Psoas muscle (tissue), 8 donors: ENCODE results near the gene UNG. TPM values are rescaled to one million over a fixed set of nuclear protein-coding genes. Genes with fewer than 3 reads are reported as not detected.

Experiments
- ATAC-seq, 4 donors: fragments of 200-7000 bp; cut with Tn5 transposase; one replicate each; pipeline ENCODE4 v1.9.1; 2020; ENCODE audit warnings: moderate library complexity in 3 of 4, mild to moderate bottlenecking in 2 of 4
- DNase-seq, 2 donors: peaks; one replicate each; pipeline ENCODE4 v3.0.0-alpha.2; 2020
- H3K27ac ChIP-seq: fragments of 200-600 bp; one replicate; pipeline ENCODE4 v1.8.0; 2022
- H3K27me3 ChIP-seq, 3 donors: fragments of 200-600 bp in 1 of 3; one replicate each; pipeline versions ENCODE4 v1.6.1 to v1.8.0; 2013 to 2022; ENCODE audit warnings: low read length in 2 of 3, mild to moderate bottlenecking in 2 of 3, moderate library complexity in 1 of 3; ENCODE audit not compliant: insufficient read depth in 3 of 3
- H3K36me3 ChIP-seq, 2 donors: fragments of 200-600 bp in 1 of 2; one replicate each; pipeline versions ENCODE4 v1.6.1 to v1.8.0; 2013 to 2022; ENCODE audit warnings: low read depth in 1 of 2, mild to moderate bottlenecking in 1 of 2, moderate library complexity in 1 of 2; ENCODE audit not compliant: insufficient read depth in 1 of 2
- H3K4me1 ChIP-seq: fragments of 200-600 bp; one replicate; pipeline ENCODE4 v1.8.0; 2022
- H3K4me3 ChIP-seq: fragments of 200-600 bp; one replicate; pipeline ENCODE4 v1.8.0; 2022; ENCODE audit warnings: mild to moderate bottlenecking
- H3K9me3 ChIP-seq: fragments of 200-600 bp; one replicate; pipeline ENCODE4 v1.8.0; 2022
- WGBS, 3 donors: extraction: QIAGEN DNeasy Blood & Tissue Kit; methylation state at CpG; one replicate each; pipeline versions ENCODE4 v1.1.6 to v1.1.7; 2013; 5-methylcytosine and 5-hydroxymethylcytosine counted together
- intact Hi-C, 2 donors: fragments of 100-400 bp; cut with DNase I; formaldehyde crosslinking; loops; one replicate each; pipeline versions ENCODE4 v1.11.0 to v1.14.2; 2022
- polyA plus RNA-seq, 3 donors: library from polyadenylated mRNA; stranded (reverse); fragments of 200-250 nt; gene quantifications; one replicate each; pipeline ENCODE4 v1.2.3, GENCODE V29; 2013
- total RNA-seq, 4 donors: library from RNA; stranded (reverse); fragmentation: NEBNext Ultra II Directional in 2 of 4; extraction: Animal tissue kit (Norgen Biotek cat#: 25700) in 2 of 4; gene quantifications; one replicate each; pipeline versions ENCODE4 v1.2.1 to v1.2.4, GENCODE V29; 2021 to 2023
- TF ChIP-seq, protein P1 (sequence below): fragments of 200-600 bp; IDR thresholded peaks from one replicate; pipeline ENCODE4 v1.8.0; 2022; ENCODE audit warnings: antibody characterized with exemption
- donor health status: healthy with polysubstance abuse.
- donor health status: DM: no; HTN: no; CAD: no; lungs with moderate emphysema.
- donor health status: Bipolar disorder and iron deficiency.
- donor health status: healthy.
- donor health status: DM: yes; HTN: yes; CAD: no.
- donor health status: DM: no; HTN: no; CAD: no.
- donor health status: DM: no; HTN: no; CAD: no.
- donor health status: DM: yes; HTN: yes; CAD: no.

UNG gene
- total and polyA plus RNA-seq, 7 donors = 34.3 to 93.1 (median 41.7) TPM

GRCh38 chr12:109131154-109132050, 34.0 kb downstream of the UNG start:
- H3K9me3 ChIP-seq = no peaks in the 10 kb centered on the region
- intact Hi-C loops = no loop called here
- peak overlapping the region; percentile 65 for H3K4me3 ChIP-seq
- DNase-seq = peak; percentile 87 to 95
- H3K27me3 ChIP-seq = no peaks in the 10 kb centered on the region
- H3K4me1 ChIP-seq = peaks cover 73% of the 10 kb centered on the region
- H3K27ac ChIP-seq = peak overlapping the region; percentile 96
- H3K36me3 ChIP-seq = peaks cover 0 to 12% of the 10 kb centered on the region in 2 donors
- peak; percentile 76 to 91 (median 80) for ATAC-seq
- TF ChIP-seq, protein P1, sequence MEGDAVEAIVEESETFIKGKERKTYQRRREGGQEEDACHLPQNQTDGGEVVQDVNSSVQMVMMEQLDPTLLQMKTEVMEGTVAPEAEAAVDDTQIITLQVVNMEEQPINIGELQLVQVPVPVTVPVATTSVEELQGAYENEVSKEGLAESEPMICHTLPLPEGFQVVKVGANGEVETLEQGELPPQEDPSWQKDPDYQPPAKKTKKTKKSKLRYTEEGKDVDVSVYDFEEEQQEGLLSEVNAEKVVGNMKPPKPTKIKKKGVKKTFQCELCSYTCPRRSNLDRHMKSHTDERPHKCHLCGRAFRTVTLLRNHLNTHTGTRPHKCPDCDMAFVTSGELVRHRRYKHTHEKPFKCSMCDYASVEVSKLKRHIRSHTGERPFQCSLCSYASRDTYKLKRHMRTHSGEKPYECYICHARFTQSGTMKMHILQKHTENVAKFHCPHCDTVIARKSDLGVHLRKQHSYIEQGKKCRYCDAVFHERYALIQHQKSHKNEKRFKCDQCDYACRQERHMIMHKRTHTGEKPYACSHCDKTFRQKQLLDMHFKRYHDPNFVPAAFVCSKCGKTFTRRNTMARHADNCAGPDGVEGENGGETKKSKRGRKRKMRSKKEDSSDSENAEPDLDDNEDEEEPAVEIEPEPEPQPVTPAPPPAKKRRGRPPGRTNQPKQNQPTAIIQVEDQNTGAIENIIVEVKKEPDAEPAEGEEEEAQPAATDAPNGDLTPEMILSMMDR = no peak
- 23 to 31% (median 26%) methylated on average over 23 to 24 of the region's 24 CpGs for whole genome bisulfite sequencing, 3 donors

DNA sequence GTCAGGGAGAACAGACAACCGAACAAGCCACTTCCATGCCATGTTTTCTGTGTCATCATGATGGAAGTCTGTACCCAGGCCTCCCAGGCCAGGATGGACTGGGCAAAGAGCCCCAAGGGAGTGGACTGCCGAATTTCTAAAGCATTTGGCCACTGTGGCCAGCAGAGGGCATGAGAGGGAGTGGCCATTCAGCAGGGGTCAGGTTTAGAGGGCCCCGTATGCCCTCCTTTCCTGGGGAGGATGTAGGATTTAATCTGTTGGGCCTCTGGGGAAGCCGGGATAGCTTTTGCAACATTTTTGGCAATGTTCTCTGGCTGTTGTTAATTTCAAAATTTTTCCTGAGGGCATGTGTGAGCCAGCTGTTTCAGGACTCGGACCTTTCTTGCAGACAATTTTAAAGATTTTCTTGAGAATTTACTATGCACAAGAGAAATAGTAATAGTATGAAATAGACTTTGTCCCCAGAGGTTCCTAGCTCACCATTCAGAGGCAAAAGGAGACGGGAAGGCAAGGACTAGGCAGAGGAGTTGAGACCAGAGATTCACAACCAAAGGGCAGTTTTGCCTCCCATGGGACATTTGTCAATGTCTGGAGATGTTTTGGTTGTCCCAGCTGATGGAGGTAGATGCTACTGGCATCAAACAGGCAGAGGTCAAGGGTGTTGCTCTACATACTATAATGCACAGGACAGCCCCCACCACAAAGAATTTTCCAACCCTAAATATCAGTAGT, 37.0 kb downstream of the UNG start:
- DNase-seq (peak; percentile 73 to 90), ATAC-seq (peak in 3 of 4 donors; percentile 28 to 35 (median 32))
- no peaks in the 10 kb centered on the region for H3K27me3 ChIP-seq
- intact Hi-C loops = no loop called here
- H3K27ac ChIP-seq = peak overlapping the region; percentile 96
- peak overlapping the region; percentile 35 for H3K4me3 ChIP-seq
- TF ChIP-seq, protein P1 = peak; percentile 49
- 15 to 27% (median 16%) methylated on average over 6 of the region's 6 CpGs for WGBS, 3 donors
- H3K36me3 ChIP-seq = peaks cover 0 to 13% of the 10 kb centered on the region in 2 donors
- H3K4me1 ChIP-seq = peaks cover 70% of the 10 kb centered on the region
- H3K9me3 ChIP-seq = no peaks in the 10 kb centered on the region

- DNase-seq = no peak
- H3K27ac ChIP-seq = peak overlapping the region; percentile 96
- WGBS, 3 donors = 69 to 71% (median 70%) methylated on average over 2 of the region's 2 CpGs
- TF ChIP-seq, protein P1 = no peak
- peaks cover 2 to 39% of the 10 kb centered on the region in 2 donors for H3K36me3 ChIP-seq
- no peaks in the 10 kb centered on the region for H3K27me3 ChIP-seq
- no peaks in the 10 kb centered on the region for H3K9me3 ChIP-seq
- peaks cover 61% of the 10 kb centered on the region for H3K4me1 ChIP-seq
- intact Hi-C loops = no loop called here
- no peak overlapping the region for H3K4me3 ChIP-seq
- ATAC-seq = no peak
These were observed 39.7 kb downstream of the UNG start for GRCh38 chr12:109137055-109137454.

- Histone ChIP-seq H3K9me3 (no peaks in the 10 kb centered on the region), H3K4me3 (no peak overlapping the region), H3K36me3 (peaks cover 2 to 54% of the 10 kb centered on the region in 2 donors), H3K4me1 (peaks cover 62% of the 10 kb centered on the region), H3K27me3 (no peaks in the 10 kb centered on the region), H3K27ac (peak overlapping the region; percentile 36)
- ATAC-seq (peak in 3 of 4 donors; percentile 1 to 3 (median 2)), DNase-seq (no peak)
- WGBS, 3 donors = 87 to 90% (median 87%) methylated on average over 9 of the region's 9 CpGs
- intact Hi-C loops = no loop called here
- TF ChIP-seq, protein P1 = no peak
These were observed 42.0 kb downstream of the UNG start for GRCh38 chr12:109139360-109139759.
